Gastroesophageal sphincter (tissue), 2 donors: ENCODE data around the gene KIF18A.

Experiments
- EP300 ChIP-seq: sonication (generic); formaldehyde crosslinking; IDR thresholded peaks from one replicate; pipeline ENCODE4 v1.6.1; 2017; ENCODE audit warnings: antibody characterized with exemption, mild to moderate bottlenecking
- POLR2A ChIP-seq, 2 donors: fragments of 450-650 bp; IDR thresholded peaks; one replicate each; pipeline ENCODE4 v1.6.1; 2017; ENCODE audit warnings: antibody characterized with exemption in 2 of 2, mild to moderate bottlenecking in 2 of 2, moderate library complexity in 1 of 2

- TF ChIP-seq POLR2A (IDR thresholded peaks at IDR 0.05) (no peak), EP300 (no peak)
Measured at GRCh38 chr11:28071305-28071704, 36.7 kb downstream of the KIF18A start.
